ENCODE measurements around the gene MOV10.

Gene MOV10

DNA sequence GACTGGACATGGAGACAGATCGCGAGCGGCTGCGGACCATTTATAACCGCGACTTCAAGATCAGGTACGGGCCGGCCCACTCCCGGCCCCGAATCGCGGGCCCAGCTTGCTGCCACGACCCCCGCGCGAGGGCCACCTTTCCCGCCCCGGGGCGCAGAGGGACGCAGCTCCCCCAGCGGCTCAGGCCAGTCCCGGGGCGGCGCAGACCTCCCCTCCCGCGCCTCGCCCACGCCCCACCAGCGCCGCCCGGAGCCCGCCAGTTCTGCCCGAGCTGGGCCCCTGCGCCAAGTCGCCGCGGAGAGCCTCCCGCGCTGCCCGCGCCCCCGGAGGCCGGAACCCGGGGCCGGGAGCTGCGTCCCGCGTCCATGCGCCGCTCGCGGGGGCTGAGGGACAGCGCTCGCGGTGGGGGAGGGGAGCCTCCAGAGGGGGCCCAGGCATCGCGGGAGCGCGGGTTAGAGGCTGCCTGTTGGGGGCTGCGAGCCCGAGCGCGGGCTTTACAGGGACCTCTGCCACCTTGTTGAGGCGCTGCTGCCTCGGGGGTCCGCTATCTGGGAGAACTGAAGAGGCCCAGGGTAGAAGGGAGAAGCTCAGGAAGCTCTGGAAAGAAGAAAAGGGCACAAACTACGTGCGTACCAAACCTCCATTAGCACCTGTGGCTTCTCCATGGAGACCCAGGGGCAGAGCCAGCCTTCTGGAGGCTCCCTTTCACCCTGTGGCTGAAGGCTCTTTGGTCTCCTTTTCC, 698 bp downstream of the MOV10 start (continued):
- TF ChIP-seq, protein P1, sequence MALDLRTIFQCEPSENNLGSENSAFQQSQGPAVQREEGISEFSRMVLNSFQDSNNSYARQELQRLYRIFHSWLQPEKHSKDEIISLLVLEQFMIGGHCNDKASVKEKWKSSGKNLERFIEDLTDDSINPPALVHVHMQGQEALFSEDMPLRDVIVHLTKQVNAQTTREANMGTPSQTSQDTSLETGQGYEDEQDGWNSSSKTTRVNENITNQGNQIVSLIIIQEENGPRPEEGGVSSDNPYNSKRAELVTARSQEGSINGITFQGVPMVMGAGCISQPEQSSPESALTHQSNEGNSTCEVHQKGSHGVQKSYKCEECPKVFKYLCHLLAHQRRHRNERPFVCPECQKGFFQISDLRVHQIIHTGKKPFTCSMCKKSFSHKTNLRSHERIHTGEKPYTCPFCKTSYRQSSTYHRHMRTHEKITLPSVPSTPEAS (tag by site-specific recombination; IDR thresholded peaks at IDR 0.05): no peak
- TF ChIP-seq ZBTB26 (tag by site-specific recombination; optimal IDR thresholded peaks at IDR 0.05) (peak; percentile 89), ZNF558 (tag by site-specific recombination; IDR thresholded peaks at IDR 0.05) (no peak), ZNF132 (tag by site-specific recombination; IDR thresholded peaks at IDR 0.05; ENCODE audit: borderline replicate concordance) (no peak), BCL11B (tag by site-specific recombination; IDR thresholded peaks at IDR 0.05; ENCODE audit: low read depth) (no peak), ZNF561 (tag by site-specific recombination; IDR thresholded peaks at IDR 0.05; ENCODE audit: borderline replicate concordance) (no peak), ZNF24 (tag by site-specific recombination; IDR thresholded peaks at IDR 0.05) (no peak), ZNF530 (tag by site-specific recombination; IDR thresholded peaks at IDR 0.05; ENCODE audit: low read depth) (no peak), ZNF792 (tag by site-specific recombination; IDR thresholded peaks at IDR 0.05) (no peak), ZNF629 (tag by site-specific recombination; IDR thresholded peaks at IDR 0.05) (no peak), WT1 (tag by site-specific recombination; IDR thresholded peaks at IDR 0.05) (no peak), ZSCAN30 (tag by site-specific recombination; IDR thresholded peaks at IDR 0.05) (0 out of 2 replicates have a peak, but pooled peaks have one; percentile 41), ZNF366 (tag by site-specific recombination; conservative IDR thresholded peaks at IDR 0.05) (no peak)
- TF ChIP-seq, protein P2, sequence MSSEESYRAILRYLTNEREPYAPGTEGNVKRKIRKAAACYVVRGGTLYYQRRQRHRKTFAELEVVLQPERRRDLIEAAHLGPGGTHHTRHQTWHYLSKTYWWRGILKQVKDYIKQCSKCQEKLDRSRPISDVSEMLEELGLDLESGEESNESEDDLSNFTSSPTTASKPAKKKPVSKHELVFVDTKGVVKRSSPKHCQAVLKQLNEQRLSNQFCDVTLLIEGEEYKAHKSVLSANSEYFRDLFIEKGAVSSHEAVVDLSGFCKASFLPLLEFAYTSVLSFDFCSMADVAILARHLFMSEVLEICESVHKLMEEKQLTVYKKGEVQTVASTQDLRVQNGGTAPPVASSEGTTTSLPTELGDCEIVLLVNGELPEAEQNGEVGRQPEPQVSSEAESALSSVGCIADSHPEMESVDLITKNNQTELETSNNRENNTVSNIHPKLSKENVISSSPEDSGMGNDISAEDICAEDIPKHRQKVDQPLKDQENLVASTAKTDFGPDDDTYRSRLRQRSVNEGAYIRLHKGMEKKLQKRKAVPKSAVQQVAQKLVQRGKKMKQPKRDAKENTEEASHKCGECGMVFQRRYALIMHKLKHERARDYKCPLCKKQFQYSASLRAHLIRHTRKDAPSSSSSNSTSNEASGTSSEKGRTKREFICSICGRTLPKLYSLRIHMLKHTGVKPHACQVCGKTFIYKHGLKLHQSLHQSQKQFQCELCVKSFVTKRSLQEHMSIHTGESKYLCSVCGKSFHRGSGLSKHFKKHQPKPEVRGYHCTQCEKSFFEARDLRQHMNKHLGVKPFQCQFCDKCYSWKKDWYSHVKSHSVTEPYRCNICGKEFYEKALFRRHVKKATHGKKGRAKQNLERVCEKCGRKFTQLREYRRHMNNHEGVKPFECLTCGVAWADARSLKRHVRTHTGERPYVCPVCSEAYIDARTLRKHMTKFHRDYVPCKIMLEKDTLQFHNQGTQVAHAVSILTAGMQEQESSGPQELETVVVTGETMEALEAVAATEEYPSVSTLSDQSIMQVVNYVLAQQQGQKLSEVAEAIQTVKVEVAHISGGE (tag by site-specific recombination; conservative IDR thresholded peaks at IDR 0.05; ENCODE audit: low read depth): no peak
- TF ChIP-seq, protein P3, sequence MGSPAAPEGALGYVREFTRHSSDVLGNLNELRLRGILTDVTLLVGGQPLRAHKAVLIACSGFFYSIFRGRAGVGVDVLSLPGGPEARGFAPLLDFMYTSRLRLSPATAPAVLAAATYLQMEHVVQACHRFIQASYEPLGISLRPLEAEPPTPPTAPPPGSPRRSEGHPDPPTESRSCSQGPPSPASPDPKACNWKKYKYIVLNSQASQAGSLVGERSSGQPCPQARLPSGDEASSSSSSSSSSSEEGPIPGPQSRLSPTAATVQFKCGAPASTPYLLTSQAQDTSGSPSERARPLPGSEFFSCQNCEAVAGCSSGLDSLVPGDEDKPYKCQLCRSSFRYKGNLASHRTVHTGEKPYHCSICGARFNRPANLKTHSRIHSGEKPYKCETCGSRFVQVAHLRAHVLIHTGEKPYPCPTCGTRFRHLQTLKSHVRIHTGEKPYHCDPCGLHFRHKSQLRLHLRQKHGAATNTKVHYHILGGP (tag by site-specific recombination; IDR thresholded peaks at IDR 0.05): no peak

DNA sequence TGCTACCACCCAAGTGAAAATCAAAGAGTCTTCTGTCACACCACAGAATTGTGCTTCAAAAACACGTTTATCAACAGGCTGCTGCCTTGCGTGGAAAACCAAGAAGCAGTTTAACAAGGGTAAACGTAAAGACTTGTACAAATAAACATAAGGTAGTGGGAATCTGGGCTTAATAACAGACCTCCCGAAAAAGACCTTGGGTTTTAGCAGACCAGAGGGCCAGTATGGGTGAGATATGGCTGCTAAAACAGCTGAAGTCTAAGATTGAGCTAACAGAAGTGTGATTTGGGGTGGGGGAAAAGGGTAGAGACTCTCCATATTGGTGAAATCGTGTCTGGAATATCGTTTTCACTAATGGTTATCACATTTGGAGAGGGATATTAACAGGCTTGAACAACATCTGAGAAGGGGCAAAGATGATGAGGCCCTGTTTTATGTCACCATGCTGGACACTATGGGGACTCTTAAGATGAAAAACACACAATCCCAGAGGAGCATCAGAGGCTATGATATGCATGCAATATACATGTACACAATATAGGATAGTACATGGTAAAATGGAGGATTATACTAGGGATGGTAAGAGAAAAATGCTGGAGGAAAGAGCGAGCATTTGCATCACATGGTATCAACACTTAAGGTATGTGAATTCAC, 1.4 kb downstream of the MOV10 start:
- H3K4me1 ChIP-seq (ENCODE audit: control insufficient read depth, insufficient read depth, low read length): peaks cover 5% of the 10 kb centered on the region; the same call in 1 of the 2 replicates
- peak overlapping the region; percentile 80 for H3K4me3 ChIP-seq (ENCODE audit: low read depth, low read length)
- H3K36me3 ChIP-seq (ENCODE audit: control insufficient read depth in 2 of 2, insufficient read depth in 1 of 2, low read length in 2 of 2): peaks cover 0 to 34% of the 10 kb centered on the region in 2 experiments; a peak in 1 of 3 replicates
- POLR2A ChIA-PET: interaction anchor here (0.5 to 6.0 kb wide), 6 partner anchors 17 to 285 kb away, joined by 3 to 91 read pairs (median 8); partner anchors contain the start of genes CTTNBP2NL and PPM1J
- TF ChIP-seq SCRT2 (tag by site-specific recombination; IDR thresholded peaks at IDR 0.05): peak; percentile 68
- TF ChIP-seq MYNN (tag by site-specific recombination; IDR thresholded peaks at IDR 0.05; ENCODE audit: borderline replicate concordance): peak; percentile 95
- TF ChIP-seq ZNF266 (tag by site-specific recombination; IDR thresholded peaks at IDR 0.05; ENCODE audit: low read depth): no peak
- TF ChIP-seq ZNF654 (tag by site-specific recombination; IDR thresholded peaks at IDR 0.05; ENCODE audit: low read depth): no peak
- no peak for TF ChIP-seq ZSCAN23 (tag by site-specific recombination; IDR thresholded peaks at IDR 0.05)
- 0 out of 2 replicates have a peak, but pooled peaks have one; percentile 26 for TF ChIP-seq TRIM28 (IDR thresholded peaks at IDR 0.05; ENCODE audit: borderline replicate concordance, low read length)
- TF ChIP-seq PRDM1 (tag by site-specific recombination; IDR thresholded peaks at IDR 0.05): 0 out of 2 replicates have a peak, but pooled peaks have one; percentile 26
- TF ChIP-seq ZNF548 (tag by site-specific recombination; IDR thresholded peaks at IDR 0.05): no peak
- no peaks in the 10 kb centered on the region for H3K9me3 ChIP-seq (ENCODE audit: control insufficient read depth, insufficient read depth, low read depth, low read length)
- H3K27ac ChIP-seq (ENCODE audit: extremely low read depth, low read depth, low read length): peak overlapping the region; percentile 85; the same call in 1 of the 2 replicates
- CTCF ChIA-PET: interaction anchor here (0.7 to 1.9 kb wide), 5 partner anchors 12 to 152 kb away, joined by 3 to 11 read pairs (median 4); no protein-coding TSS in a partner anchor
